Hepatocyte (in vitro differentiated cells): ENCODE measurements around the gene STMN1. TPM values are rescaled to one million over a fixed set of nuclear protein-coding genes. Genes with fewer than 3 reads are reported as not detected.

Experiments
- DNase-seq: peaks from one replicate; pipeline ENCODE4 v3.0.0-alpha.2; 2016; ENCODE audit warnings: low spot score
- H2AFZ ChIP-seq: fragments of 200-600 bp; sonication (generic); 2 replicates; pipeline ENCODE4 v1.6.0; 2016; ENCODE audit warnings: antibody characterized with exemption, mild to moderate bottlenecking
- H3K27ac ChIP-seq: fragments of 200-600 bp; sonication (generic); 2 replicates; pipeline ENCODE4 v1.5.1; 2016; ENCODE audit warnings: mild to moderate bottlenecking
- H3K27me3 ChIP-seq: fragments of 200-600 bp; sonication (generic); 2 replicates; pipeline ENCODE4 v1.6.1; 2016
- H3K36me3 ChIP-seq: fragments of 200-600 bp; sonication (generic); replicated peaks from 2 replicates; pipeline ENCODE4 v1.5.1; 2016; ENCODE audit warnings: low read depth; ENCODE audit not compliant: insufficient read depth
- H3K4me1 ChIP-seq: fragments of 200-600 bp; sonication (generic); 2 replicates; pipeline ENCODE4 v1.5.1; 2016; ENCODE audit warnings: mild to moderate bottlenecking, moderate library complexity; ENCODE audit not compliant: insufficient read depth
- H3K4me2 ChIP-seq: fragments of 200-600 bp; sonication (generic); 2 replicates; pipeline ENCODE4 v1.6.0; 2016
- H3K4me3 ChIP-seq: fragments of 200-600 bp; sonication (generic); 2 replicates; pipeline ENCODE4 v1.5.1; 2016; ENCODE audit warnings: mild to moderate bottlenecking
- H3K79me2 ChIP-seq: fragments of 200-600 bp; sonication (generic); 2 replicates; pipeline ENCODE4 v1.6.0; 2017; ENCODE audit warnings: mild to moderate bottlenecking
- H3K9me2 ChIP-seq: fragments of 200-600 bp; sonication (generic); replicated peaks from 2 replicates; pipeline ENCODE4 v1.6.0; 2017; ENCODE audit warnings: mild to moderate bottlenecking; ENCODE audit not compliant: insufficient read depth
- H3K9me3 ChIP-seq: fragments of 200-600 bp; sonication (generic); 2 replicates; pipeline ENCODE4 v1.5.1; 2016; ENCODE audit warnings: low read depth, mild to moderate bottlenecking
- H4K20me1 ChIP-seq: fragments of 200-600 bp; sonication (generic); 2 replicates; pipeline ENCODE4 v1.6.0; 2016; ENCODE audit warnings: mild to moderate bottlenecking; ENCODE audit not compliant: insufficient read depth, poor library complexity, severe bottlenecking
- EZH2 ChIP-seq: fragments of 200-600 bp; sonication (generic); IDR thresholded peaks from 2 replicates; pipeline ENCODE4 v1.6.1; 2016; ENCODE audit warnings: antibody characterized with exemption, mild to moderate bottlenecking, borderline replicate concordance
- EZH2phosphoT487 ChIP-seq: fragments of 200-600 bp; sonication (generic); IDR thresholded peaks from one replicate; pipeline ENCODE4 v1.6.1; 2018; ENCODE audit warnings: antibody characterized with exemption, mild to moderate bottlenecking, low read depth, moderate library complexity; ENCODE audit not compliant: unreplicated experiment, severe bottlenecking
- WGBS: methylation state at CpG from one replicate; pipeline ENCODE4 v1.1.6; 2016; ENCODE audit warnings: low lambda C conversion rate; ENCODE audit errors: missing lambda C conversion rate; 5-methylcytosine and 5-hydroxymethylcytosine counted together
- polyA plus RNA-seq: library from polyadenylated mRNA; unstranded; fragments of >200 nt; fragmentation: Nextera tagmentation; extraction: Ambion mirVana; gene quantifications from 2 replicates; pipeline ENCODE4 v1.2.1, GENCODE V29; 2016
- total RNA-seq: library from RNA; depleted of rRNA; stranded (reverse); fragments of >200 nt; gene quantifications from 2 replicates; pipeline ENCODE4 v1.2.3, GENCODE V29; 2014
- TF ChIP-seq, protein P1 (sequence below): fragments of 200-600 bp; sonication (generic); IDR thresholded peaks from 2 replicates; pipeline ENCODE4 v1.5.1; 2016; ENCODE audit warnings: antibody characterized with exemption, mild to moderate bottlenecking; ENCODE audit not compliant: poor library complexity

The STMN1 gene
- total and polyA plus RNA-seq, 2 experiments from 2014 or later, result 104 to 338 TPM

DNA sequence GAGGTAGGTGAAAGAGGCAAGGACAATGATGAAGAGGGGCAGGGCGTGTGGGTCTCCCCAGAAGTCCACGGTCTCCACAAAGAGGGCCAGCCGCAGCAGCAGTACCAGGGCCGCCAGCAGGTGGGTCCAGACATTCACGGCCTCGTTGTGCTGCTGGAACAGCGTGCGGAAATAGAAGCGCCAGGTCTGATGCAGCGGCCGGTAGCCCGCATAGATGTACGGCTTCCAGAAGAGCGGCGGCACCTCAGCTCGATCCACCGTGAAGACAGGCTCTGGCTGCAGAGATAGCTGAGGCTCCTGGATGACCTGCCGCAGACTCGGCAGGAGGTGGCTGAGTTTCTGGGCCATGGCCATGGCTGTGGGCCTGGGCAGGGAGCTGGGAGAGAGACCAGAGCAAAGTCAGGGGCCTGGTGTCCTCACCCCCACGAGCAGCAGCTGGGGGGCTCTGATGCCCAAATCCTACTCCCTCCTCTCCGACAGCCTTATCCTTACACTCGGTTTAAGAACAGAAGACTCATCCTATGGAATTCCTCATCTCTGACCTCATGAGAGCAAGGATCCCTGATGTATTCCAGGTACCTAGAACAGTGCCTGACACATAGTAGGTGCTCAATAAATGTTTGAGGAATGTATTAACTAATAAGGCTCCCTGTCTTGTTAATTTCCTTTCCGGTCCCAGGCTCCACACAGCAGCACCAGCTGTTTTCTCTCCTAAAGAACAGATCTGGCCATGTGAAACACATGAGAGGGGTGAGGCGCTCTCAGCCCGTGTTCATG, 42.5 kb downstream of the STMN1 start:
- no peaks in the 10 kb centered on the region for H3K36me3 ChIP-seq
- peaks cover 4% of the 10 kb centered on the region for H3K79me2 ChIP-seq
- H3K4me2 ChIP-seq, result no peak overlapping the region
- DNase-seq, result no peak
- no peak overlapping the region for H3K4me3 ChIP-seq
- 96% methylated on average over 25 of the region's 25 CpGs for WGBS
- no peak for TF ChIP-seq EZH2phosphoT487
- TF ChIP-seq, protein P1, sequence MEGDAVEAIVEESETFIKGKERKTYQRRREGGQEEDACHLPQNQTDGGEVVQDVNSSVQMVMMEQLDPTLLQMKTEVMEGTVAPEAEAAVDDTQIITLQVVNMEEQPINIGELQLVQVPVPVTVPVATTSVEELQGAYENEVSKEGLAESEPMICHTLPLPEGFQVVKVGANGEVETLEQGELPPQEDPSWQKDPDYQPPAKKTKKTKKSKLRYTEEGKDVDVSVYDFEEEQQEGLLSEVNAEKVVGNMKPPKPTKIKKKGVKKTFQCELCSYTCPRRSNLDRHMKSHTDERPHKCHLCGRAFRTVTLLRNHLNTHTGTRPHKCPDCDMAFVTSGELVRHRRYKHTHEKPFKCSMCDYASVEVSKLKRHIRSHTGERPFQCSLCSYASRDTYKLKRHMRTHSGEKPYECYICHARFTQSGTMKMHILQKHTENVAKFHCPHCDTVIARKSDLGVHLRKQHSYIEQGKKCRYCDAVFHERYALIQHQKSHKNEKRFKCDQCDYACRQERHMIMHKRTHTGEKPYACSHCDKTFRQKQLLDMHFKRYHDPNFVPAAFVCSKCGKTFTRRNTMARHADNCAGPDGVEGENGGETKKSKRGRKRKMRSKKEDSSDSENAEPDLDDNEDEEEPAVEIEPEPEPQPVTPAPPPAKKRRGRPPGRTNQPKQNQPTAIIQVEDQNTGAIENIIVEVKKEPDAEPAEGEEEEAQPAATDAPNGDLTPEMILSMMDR, result no peak
- no peak for TF ChIP-seq EZH2
- no peaks in the 10 kb centered on the region for H4K20me1 ChIP-seq
- H2AFZ ChIP-seq, result no peak overlapping the region
- no peaks in the 10 kb centered on the region for H3K9me2 ChIP-seq
- no peaks in the 10 kb centered on the region for H3K27me3 ChIP-seq
- no peaks in the 10 kb centered on the region for H3K9me3 ChIP-seq
- peaks cover 33% of the 10 kb centered on the region for H3K4me1 ChIP-seq
- no peak overlapping the region for H3K27ac ChIP-seq

DNA sequence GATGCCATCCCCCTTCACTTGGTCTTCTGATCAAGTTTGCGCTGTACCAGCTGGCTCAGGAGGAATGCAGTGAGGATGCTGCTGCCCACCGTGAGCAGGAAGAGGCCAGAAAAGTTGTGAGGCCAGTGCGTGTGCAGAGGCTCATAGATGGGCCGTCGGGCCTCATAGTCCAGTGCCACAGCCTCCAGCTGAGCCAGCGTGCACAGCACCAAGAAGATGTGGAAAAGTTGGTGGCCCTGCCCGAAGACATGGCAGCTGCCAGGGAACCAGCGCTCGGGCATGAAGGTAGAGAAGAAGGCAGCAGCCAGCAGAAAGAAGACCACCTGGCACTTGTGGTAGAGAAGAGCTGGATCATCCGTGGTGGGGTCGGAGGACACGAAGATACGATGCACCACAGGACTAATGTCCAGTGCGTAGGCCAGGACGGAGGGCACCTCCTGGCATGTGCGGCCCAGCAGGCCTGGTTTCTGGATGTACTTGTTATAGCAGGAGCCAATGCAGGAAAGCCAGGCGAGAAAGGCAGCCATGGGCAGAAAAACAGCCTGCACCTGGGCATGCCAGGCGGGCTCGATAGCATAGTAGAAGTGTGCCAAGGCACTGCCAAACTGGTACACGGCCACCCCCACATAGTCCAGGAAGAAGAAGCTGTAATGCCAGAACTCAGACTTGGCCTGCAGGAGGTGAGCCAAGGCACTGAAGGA, 43.3 kb downstream of the STMN1 start:
- TF ChIP-seq EZH2, result no peak
- TF ChIP-seq EZH2phosphoT487, result no peak
- TF ChIP-seq, protein P1, result no peak
- H3K4me3 ChIP-seq, result no peak overlapping the region
- 97% methylated on average over 20 of the region's 20 CpGs for WGBS
- H3K27me3 ChIP-seq, result no peaks in the 10 kb centered on the region
- no peaks in the 10 kb centered on the region for H4K20me1 ChIP-seq
- H3K4me2 ChIP-seq, result no peak overlapping the region
- H3K4me1 ChIP-seq, result peaks cover 30% of the 10 kb centered on the region
- H3K9me3 ChIP-seq, result no peaks in the 10 kb centered on the region
- H2AFZ ChIP-seq, result no peak overlapping the region
- peaks cover 4% of the 10 kb centered on the region for H3K79me2 ChIP-seq
- no peaks in the 10 kb centered on the region for H3K9me2 ChIP-seq
- DNase-seq, result no peak
- no peak overlapping the region for H3K27ac ChIP-seq
- no peaks in the 10 kb centered on the region for H3K36me3 ChIP-seq

DNA sequence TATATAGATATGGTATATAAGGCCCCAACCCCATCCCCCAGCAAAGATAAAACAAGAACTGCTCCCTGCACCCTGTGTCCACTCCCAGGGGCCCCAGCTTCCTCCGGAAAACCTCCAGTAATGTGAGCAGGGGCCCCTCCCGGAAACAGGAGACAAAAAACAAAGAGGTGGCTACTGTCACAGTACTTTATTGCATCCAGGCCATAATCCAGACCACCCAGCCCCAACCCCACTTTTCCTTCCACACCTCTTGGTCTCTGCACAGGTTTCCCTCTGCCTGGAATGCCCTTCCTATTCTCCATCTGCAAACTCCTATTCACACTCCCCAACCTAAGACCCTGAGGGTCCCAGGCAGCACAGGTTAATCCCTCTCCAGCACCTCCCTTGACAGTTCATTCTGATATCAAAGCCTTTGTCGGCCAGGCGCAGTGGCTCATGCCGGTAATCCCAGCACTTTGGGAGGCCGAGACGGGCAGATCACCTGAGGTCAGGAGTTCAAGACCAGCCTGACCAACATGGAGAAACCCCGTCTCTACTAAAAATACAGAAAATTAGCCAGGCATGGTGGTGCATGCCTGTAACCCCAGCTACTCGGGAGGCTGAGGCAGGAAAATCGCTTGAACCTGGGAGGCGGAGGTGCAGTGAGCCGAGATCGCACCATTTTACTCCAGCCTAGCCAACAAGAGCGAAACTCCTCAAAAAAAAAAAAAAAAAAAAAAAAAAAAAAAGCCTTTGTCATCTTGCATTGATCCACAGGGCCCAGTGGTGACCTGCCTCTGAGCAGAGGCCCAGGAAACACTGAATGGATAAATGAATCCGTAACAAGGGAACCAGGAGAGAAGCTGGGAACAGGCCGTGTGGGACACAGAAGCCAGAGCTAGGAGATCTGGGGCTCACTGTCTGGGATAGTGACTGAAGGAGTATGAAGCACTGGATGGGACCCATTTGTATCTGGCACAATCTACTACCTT, 44.6 kb downstream of the STMN1 start:
- Histone ChIP-seq H3K9me2 (no peaks in the 10 kb centered on the region), H4K20me1 (no peaks in the 10 kb centered on the region), H3K4me3 (no peak overlapping the region), H3K4me2 (peak overlapping the region; percentile 97), H3K27me3 (no peaks in the 10 kb centered on the region), H2AFZ (no peak overlapping the region), H3K36me3 (no peaks in the 10 kb centered on the region), H3K27ac (peak overlapping the region; percentile 63), H3K4me1 (peaks cover 19% of the 10 kb centered on the region), H3K9me3 (no peaks in the 10 kb centered on the region), H3K79me2 (peaks cover 12% of the 10 kb centered on the region)
- TF ChIP-seq EZH2 (no peak), EZH2phosphoT487 (no peak)
- TF ChIP-seq, protein P1, result no peak
- WGBS, result 62% methylated on average over 16 of the region's 16 CpGs
- DNase-seq, result no peak
